Measurements from ENCODE around the gene IGSF3. TPM values are rescaled to one million over a fixed set of nuclear protein-coding genes. Genes with fewer than 3 reads are reported as not detected.
A peak's percentile ranks its signal among the peaks of the same experiment; 100 is the strongest.
"Not testable (repeated sequence)": the region's sequence is repeated elsewhere in the genome, so short reads cannot be mapped to it uniquely, and the experiment has no call there.

IGSF3 gene
- total RNA-seq, 2 experiments from 2014 or later = 3.8 to 4.1 TPM

GRCh38 chr1:116593977-116594376, 73.6 kb downstream of the IGSF3 start:
- ATAC-seq; H3K4me3 Mint-ChIP-seq; intact Hi-C loops (cut with DNase I, micrococcal nuclease); H3K27ac Mint-ChIP-seq; H3K9me3 Mint-ChIP-seq (ENCODE audit: low read depth); DNase-seq; H3K36me3 Mint-ChIP-seq (ENCODE audit: low read depth); POLR2A ChIA-PET; H3K27me3 Mint-ChIP-seq: not testable (repeated sequence)
- CTCF ChIA-PET = interaction anchor here (0.6 to 1.0 kb wide), 2 partner anchors 19 to 441 kb away, joined by 3 to 4 read pairs; no protein-coding TSS in a partner anchor
- H3K4me1 Mint-ChIP-seq = peaks cover 28% of the 10 kb centered on the region

GRCh38 chr1:116593401-116593800, 74.1 kb downstream of the IGSF3 start:
- intact Hi-C loops (cut with DNase I, micrococcal nuclease); H3K36me3 Mint-ChIP-seq (ENCODE audit: low read depth); H3K9me3 Mint-ChIP-seq (ENCODE audit: low read depth); H3K27ac Mint-ChIP-seq; POLR2A ChIA-PET; ATAC-seq; H3K4me3 Mint-ChIP-seq; H3K27me3 Mint-ChIP-seq; DNase-seq: not testable (repeated sequence)
- CTCF ChIA-PET = interaction anchor here (0.6 to 1.1 kb wide), 2 partner anchors 18 to 19 kb away, joined by 3 read pairs; no protein-coding TSS in a partner anchor
- peaks cover 24% of the 10 kb centered on the region for H3K4me1 Mint-ChIP-seq

GRCh38 chr1:116591951-116592605, 75.5 kb downstream of the IGSF3 start:
- peaks cover 24% of the 10 kb centered on the region for H3K4me1 Mint-ChIP-seq
- H3K9me3 Mint-ChIP-seq (ENCODE audit: low read depth); DNase-seq; H3K27ac Mint-ChIP-seq; ATAC-seq; H3K36me3 Mint-ChIP-seq (ENCODE audit: low read depth); intact Hi-C loops (cut with DNase I, micrococcal nuclease); H3K27me3 Mint-ChIP-seq; H3K4me3 Mint-ChIP-seq; POLR2A ChIA-PET: not testable (repeated sequence)
- CTCF ChIA-PET = interaction anchor here (0.7 to 1.1 kb wide), 2 partner anchors 17 to 74 kb away, joined by 3 read pairs; no protein-coding TSS in a partner anchor

GRCh38 chr1:116591006-116591950, 76.3 kb downstream of the IGSF3 start:
- ATAC-seq; H3K27ac Mint-ChIP-seq; POLR2A ChIA-PET; intact Hi-C loops (cut with DNase I, micrococcal nuclease); DNase-seq; CTCF ChIA-PET; H3K27me3 Mint-ChIP-seq; H3K9me3 Mint-ChIP-seq (ENCODE audit: low read depth); H3K36me3 Mint-ChIP-seq (ENCODE audit: low read depth); H3K4me3 Mint-ChIP-seq: not testable (repeated sequence)
- peaks cover 24% of the 10 kb centered on the region for H3K4me1 Mint-ChIP-seq

GRCh38 chr1:116590359-116591005, 77.1 kb downstream of the IGSF3 start:
- peaks cover 18% of the 10 kb centered on the region for H3K4me1 Mint-ChIP-seq
- H3K27me3 Mint-ChIP-seq; CTCF ChIA-PET; H3K9me3 Mint-ChIP-seq (ENCODE audit: low read depth); POLR2A ChIA-PET; DNase-seq; H3K4me3 Mint-ChIP-seq; H3K36me3 Mint-ChIP-seq (ENCODE audit: low read depth); H3K27ac Mint-ChIP-seq; ATAC-seq; intact Hi-C loops (cut with DNase I, micrococcal nuclease): not testable (repeated sequence)

GRCh38 chr1:116589101-116589735, 78.3 kb downstream of the IGSF3 start:
- H3K4me3 Mint-ChIP-seq; POLR2A ChIA-PET; intact Hi-C loops (cut with DNase I, micrococcal nuclease); H3K36me3 Mint-ChIP-seq (ENCODE audit: low read depth); CTCF ChIA-PET; H3K9me3 Mint-ChIP-seq (ENCODE audit: low read depth); H3K27ac Mint-ChIP-seq; H3K27me3 Mint-ChIP-seq: not testable (repeated sequence)
- ATAC-seq (peak; percentile 80), DNase-seq (peak; percentile 38)
- peaks cover 18% of the 10 kb centered on the region for H3K4me1 Mint-ChIP-seq

- H3K36me3 Mint-ChIP-seq (ENCODE audit: low read depth) = peaks cover 7% of the 10 kb centered on the region
- H3K4me3 Mint-ChIP-seq = no peak overlapping the region
- ChIA-PET POLR2A (no interaction called here), CTCF (interaction anchor here (0.6 to 1.0 kb wide), 2 partner anchors 102 to 813 kb away, joined by 4 read pairs; no protein-coding TSS in a partner anchor)
- intact Hi-C loops (cut with DNase I, micrococcal nuclease) = no loop called here
- no peaks in the 10 kb centered on the region for H3K27me3 Mint-ChIP-seq
- ATAC-seq = no peak
- no peak for DNase-seq
- peaks cover 18% of the 10 kb centered on the region for H3K4me1 Mint-ChIP-seq
- no peaks in the 10 kb centered on the region for H3K9me3 Mint-ChIP-seq (ENCODE audit: low read depth)
- no peak overlapping the region for H3K27ac Mint-ChIP-seq
These were observed 79.9 kb downstream of the IGSF3 start for GRCh38 chr1:116587501-116588227.

GRCh38 chr1:116586741-116587143, 80.8 kb downstream of the IGSF3 start:
- DNase-seq = no peak
- ChIA-PET CTCF (interaction anchor here (0.5 to 1.0 kb wide), 5 partner anchors 9 to 142 kb away, joined by 3 to 5 read pairs (median 4); partner anchors contain the start of gene IGSF3), POLR2A (no interaction called here)
- Mint-ChIP-seq H3K4me1 (peaks cover 18% of the 10 kb centered on the region), H3K4me3 (no peak overlapping the region), H3K27me3 (no peaks in the 10 kb centered on the region), H3K36me3 (ENCODE audit: low read depth) (peaks cover 7% of the 10 kb centered on the region), H3K9me3 (ENCODE audit: low read depth) (no peaks in the 10 kb centered on the region), H3K27ac (no peak overlapping the region)
- ATAC-seq = no peak
- intact Hi-C loops (cut with DNase I, micrococcal nuclease) = no loop called here

GRCh38 chr1:116585886-116586285, 81.6 kb downstream of the IGSF3 start:
- peak; percentile 71 for ATAC-seq
- intact Hi-C loops (cut with DNase I, micrococcal nuclease) = no loop called here
- CTCF ChIA-PET = interaction anchor here (0.7 to 1.0 kb wide), 4 partner anchors 10 to 1274 kb away, joined by 3 to 5 read pairs (median 4); partner anchors contain the start of gene IGSF3
- Mint-ChIP-seq H3K9me3 (ENCODE audit: low read depth) (no peaks in the 10 kb centered on the region), H3K4me3 (no peak overlapping the region), H3K27me3 (no peaks in the 10 kb centered on the region), H3K36me3 (ENCODE audit: low read depth) (peaks cover 7% of the 10 kb centered on the region), H3K27ac (no peak overlapping the region), H3K4me1 (peaks cover 18% of the 10 kb centered on the region)
- no peak for DNase-seq
- POLR2A ChIA-PET = interaction anchor here (0.7 to 0.8 kb wide), 2 partner anchors 97 to 142 kb away, joined by 3 read pairs; no protein-coding TSS in a partner anchor

GRCh38 chr1:116581323-116581885, 86.1 kb downstream of the IGSF3 start:
- H3K9me3 Mint-ChIP-seq (ENCODE audit: low read depth) = no peaks in the 10 kb centered on the region
- peaks cover 4% of the 10 kb centered on the region for H3K4me1 Mint-ChIP-seq
- POLR2A ChIA-PET = no interaction called here
- H3K4me3 Mint-ChIP-seq = no peak overlapping the region
- CTCF ChIA-PET = interaction anchor here (0.7 kb wide), 1 partner anchor 157 kb away, joined by 3 read pairs; no protein-coding TSS in a partner anchor
- intact Hi-C loops (cut with DNase I, micrococcal nuclease) = no loop called here
- no peak for DNase-seq
- no peak overlapping the region for H3K27ac Mint-ChIP-seq
- H3K27me3 Mint-ChIP-seq = no peaks in the 10 kb centered on the region
- no peak for ATAC-seq
- peaks cover 6% of the 10 kb centered on the region for H3K36me3 Mint-ChIP-seq (ENCODE audit: low read depth)
